ENCODE measurements around the gene OTOP2. TPM values are rescaled to one million over a fixed set of nuclear protein-coding genes. Genes with fewer than 3 reads are reported as not detected.
"Not testable (repeated sequence)": the region's sequence is repeated elsewhere in the genome, so short reads cannot be mapped to it uniquely, and the experiment has no call there.

The OTOP2 gene
- total RNA-seq, 4 donors from 2014 or later = not detected

- no peak for DNase-seq (ENCODE audit: extremely low spot score)
- peaks cover 0 to 8% (median 0%) of the 10 kb centered on the region in 4 donors for H3K36me3 ChIP-seq
- no peak for TF ChIP-seq EP300 (IDR thresholded peaks at IDR 0.05)
- no peak for TF ChIP-seq CTCF (IDR thresholded peaks at IDR 0.05)
- no peak for TF ChIP-seq POLR2AphosphoS5 (IDR thresholded peaks at IDR 0.05)
- no peak for TF ChIP-seq POLR2A (IDR thresholded peaks at IDR 0.05; ENCODE audit: low read depth)
- no peak overlapping the region for H3K27ac ChIP-seq (replicated peaks in 1 of 4)
- 84% methylated on average over 14 of the region's 14 CpGs for WGBS
- H3K4me3 ChIP-seq = no peak overlapping the region
- intact Hi-C loops (cut with DNase I) = loop anchor here (5.0 kb wide), 1 partner anchor 47 kb away; the partner anchor contains the start of gene MRPL58
- H3K4me1 ChIP-seq = peaks cover 0 to 8% (median 6%) of the 10 kb centered on the region in 4 donors
- peaks cover 0 to 2% (median 0%) of the 10 kb centered on the region in 4 donors for H3K27me3 ChIP-seq
- no peaks in the 10 kb centered on the region for H3K9me3 ChIP-seq
Observed at GRCh38 chr17:74964988-74965622, 41.0 kb downstream of the OTOP2 start.

GRCh38 chr17:74968361-74968780, 44.3 kb downstream of the OTOP2 start:
- Histone ChIP-seq H3K9me3 (no peaks in the 10 kb centered on the region), H3K27me3 (peaks cover 0 to 34% (median 0%) of the 10 kb centered on the region in 4 donors), H3K36me3 (peaks cover 0 to 8% (median 0%) of the 10 kb centered on the region in 4 donors), H3K27ac (replicated peaks in 1 of 4) (no peak overlapping the region), H3K4me3 (no peak overlapping the region), H3K4me1 (peaks cover 14 to 26% (median 20%) of the 10 kb centered on the region in 4 donors)
- WGBS = 85% methylated on average over 4 of the region's 5 CpGs
- TF ChIP-seq POLR2A (IDR thresholded peaks at IDR 0.05; ENCODE audit: low read depth) = no peak
- no peak for TF ChIP-seq CTCF (IDR thresholded peaks at IDR 0.05)
- TF ChIP-seq POLR2AphosphoS5 (IDR thresholded peaks at IDR 0.05) = no peak
- no peak for TF ChIP-seq EP300 (IDR thresholded peaks at IDR 0.05)
- intact Hi-C loops (cut with DNase I) = no loop called here
- no peak for DNase-seq (ENCODE audit: extremely low spot score)

- intact Hi-C loops (cut with DNase I); H3K4me3 ChIP-seq; DNase-seq (ENCODE audit: extremely low spot score); H3K36me3 ChIP-seq; H3K27ac ChIP-seq (replicated peaks in 1 of 4); H3K9me3 ChIP-seq: not testable (repeated sequence)
- H3K4me1 ChIP-seq = peaks cover 14 to 26% (median 20%) of the 10 kb centered on the region in 4 donors
- H3K27me3 ChIP-seq = peaks cover 0 to 37% (median 0%) of the 10 kb centered on the region in 4 donors
- 90% methylated on average over 5 of the region's 5 CpGs for WGBS
Observed at GRCh38 chr17:74969501-74969900, 45.4 kb downstream of the OTOP2 start.

- WGBS = 80% methylated on average over 2 of the region's 3 CpGs
- intact Hi-C loops (cut with DNase I) = loop anchor here (5.0 to 10.0 kb wide), 3 partner anchors 37 to 134 kb away; partner anchors contain the start of gene ARMC7
- no peaks in the 10 kb centered on the region for H3K9me3 ChIP-seq
- DNase-seq (ENCODE audit: extremely low spot score) = no peak
- H3K4me3 ChIP-seq = peak overlapping the region; percentile 69 to 88 (median 74)
- no peaks in the 10 kb centered on the region for H3K36me3 ChIP-seq
- peaks cover 14 to 26% (median 20%) of the 10 kb centered on the region in 4 donors for H3K4me1 ChIP-seq
- H3K27ac ChIP-seq (replicated peaks in 1 of 4) = peak overlapping the region in 1 of 4 donors; percentile 43
- H3K27me3 ChIP-seq = peaks cover 0 to 37% (median 0%) of the 10 kb centered on the region in 4 donors
- TF ChIP-seq POLR2A (IDR thresholded peaks at IDR 0.05; ENCODE audit: low read depth) = no peak
- no peak for TF ChIP-seq EP300 (IDR thresholded peaks at IDR 0.05)
- no peak for TF ChIP-seq POLR2AphosphoS5 (IDR thresholded peaks at IDR 0.05)
- TF ChIP-seq CTCF (IDR thresholded peaks at IDR 0.05) = no peak
Observed at GRCh38 chr17:74970395-74970794, 46.3 kb downstream of the OTOP2 start.

- DNase-seq (ENCODE audit: extremely low spot score) = no peak
- 82% methylated on average over 7 of the region's 8 CpGs for WGBS
- H3K4me1 ChIP-seq = peaks cover 14 to 26% (median 20%) of the 10 kb centered on the region in 4 donors
- peaks cover 0 to 37% (median 0%) of the 10 kb centered on the region in 4 donors for H3K27me3 ChIP-seq
- H3K9me3 ChIP-seq = no peaks in the 10 kb centered on the region
- H3K36me3 ChIP-seq = no peaks in the 10 kb centered on the region
- intact Hi-C loops (cut with DNase I) = loop anchor here (5.0 to 10.0 kb wide), 3 partner anchors 36 to 134 kb away; partner anchors contain the start of gene ARMC7
- TF ChIP-seq POLR2A (IDR thresholded peaks at IDR 0.05; ENCODE audit: low read depth) (no peak), CTCF (IDR thresholded peaks at IDR 0.05) (no peak), EP300 (IDR thresholded peaks at IDR 0.05) (no peak), POLR2AphosphoS5 (IDR thresholded peaks at IDR 0.05) (no peak)
- H3K27ac ChIP-seq (replicated peaks in 1 of 4) = peak overlapping the region; percentile 43 to 71 (median 57)
- peak overlapping the region; percentile 69 to 88 (median 74) for H3K4me3 ChIP-seq
Observed at GRCh38 chr17:74971069-74971841, 47.2 kb downstream of the OTOP2 start.

Data from esophagus muscularis mucosa (tissue), 4 donors.